ENCODE results near the gene GGA2. TPM values are rescaled to one million over a fixed set of nuclear protein-coding genes. Genes with fewer than 3 reads are reported as not detected.

The GGA2 gene
- total RNA-seq, 4 donors from 2014 or later, result 32.4 to 57.6 (median 49.6) TPM

DNA sequence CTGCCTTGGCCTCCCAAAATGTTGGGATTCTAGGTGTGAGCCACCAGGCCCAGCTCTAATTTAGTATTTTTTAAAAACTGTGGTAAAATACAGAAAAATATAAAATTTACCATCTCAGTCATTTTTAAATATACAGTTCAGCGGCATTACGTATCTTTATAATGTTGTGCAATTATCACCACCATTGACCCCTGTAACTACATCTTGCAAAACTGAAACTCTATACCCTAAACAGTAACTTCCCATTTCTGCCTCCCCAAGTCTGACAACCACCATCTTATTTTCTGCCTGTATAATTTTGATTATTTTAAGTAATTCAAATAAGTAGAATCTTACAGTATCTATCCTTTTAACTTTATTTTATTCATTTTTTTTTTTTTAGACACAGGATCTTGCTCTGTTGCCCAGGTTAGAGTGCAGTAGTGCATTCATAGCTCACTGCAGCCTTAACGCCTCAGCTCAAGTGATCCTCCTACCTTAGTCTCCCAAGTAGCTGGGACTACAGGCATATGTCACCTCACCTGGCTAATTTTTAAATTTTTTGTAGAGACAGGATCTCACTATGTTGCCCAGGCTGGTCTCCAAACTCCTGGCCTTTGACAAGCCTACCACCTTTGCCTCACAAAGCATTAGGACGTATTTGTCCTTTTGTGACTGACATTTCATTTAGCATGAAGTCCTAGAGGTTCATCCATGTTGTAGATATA lies 10.9 kb upstream of the GGA2 start:
- TF ChIP-seq, protein P1, sequence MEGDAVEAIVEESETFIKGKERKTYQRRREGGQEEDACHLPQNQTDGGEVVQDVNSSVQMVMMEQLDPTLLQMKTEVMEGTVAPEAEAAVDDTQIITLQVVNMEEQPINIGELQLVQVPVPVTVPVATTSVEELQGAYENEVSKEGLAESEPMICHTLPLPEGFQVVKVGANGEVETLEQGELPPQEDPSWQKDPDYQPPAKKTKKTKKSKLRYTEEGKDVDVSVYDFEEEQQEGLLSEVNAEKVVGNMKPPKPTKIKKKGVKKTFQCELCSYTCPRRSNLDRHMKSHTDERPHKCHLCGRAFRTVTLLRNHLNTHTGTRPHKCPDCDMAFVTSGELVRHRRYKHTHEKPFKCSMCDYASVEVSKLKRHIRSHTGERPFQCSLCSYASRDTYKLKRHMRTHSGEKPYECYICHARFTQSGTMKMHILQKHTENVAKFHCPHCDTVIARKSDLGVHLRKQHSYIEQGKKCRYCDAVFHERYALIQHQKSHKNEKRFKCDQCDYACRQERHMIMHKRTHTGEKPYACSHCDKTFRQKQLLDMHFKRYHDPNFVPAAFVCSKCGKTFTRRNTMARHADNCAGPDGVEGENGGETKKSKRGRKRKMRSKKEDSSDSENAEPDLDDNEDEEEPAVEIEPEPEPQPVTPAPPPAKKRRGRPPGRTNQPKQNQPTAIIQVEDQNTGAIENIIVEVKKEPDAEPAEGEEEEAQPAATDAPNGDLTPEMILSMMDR (IDR thresholded peaks at IDR 0.05; ENCODE audit: low read depth), result no peak

DNA sequence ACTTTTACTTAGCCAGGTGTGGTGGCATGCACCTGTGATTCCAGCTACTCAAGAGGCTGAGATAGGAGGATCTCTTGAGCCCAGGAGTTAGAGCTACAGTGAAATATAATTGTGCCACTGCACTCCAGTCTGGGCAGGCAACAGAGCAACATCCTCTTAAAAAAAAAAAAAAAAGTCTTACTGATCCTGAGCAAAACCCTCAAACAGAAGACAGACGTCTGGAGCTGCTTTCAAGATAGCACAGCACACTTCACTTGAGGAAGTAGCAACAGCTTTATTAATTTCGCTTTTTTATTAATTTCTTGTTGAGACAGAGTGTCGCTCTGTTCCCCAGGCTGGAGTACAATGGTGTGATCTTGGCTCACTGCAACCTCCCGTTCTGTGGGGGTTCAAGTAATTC lies 10.2 kb upstream of the GGA2 start:
- TF ChIP-seq, protein P1 (IDR thresholded peaks at IDR 0.05; ENCODE audit: low read depth), result no peak

DNA sequence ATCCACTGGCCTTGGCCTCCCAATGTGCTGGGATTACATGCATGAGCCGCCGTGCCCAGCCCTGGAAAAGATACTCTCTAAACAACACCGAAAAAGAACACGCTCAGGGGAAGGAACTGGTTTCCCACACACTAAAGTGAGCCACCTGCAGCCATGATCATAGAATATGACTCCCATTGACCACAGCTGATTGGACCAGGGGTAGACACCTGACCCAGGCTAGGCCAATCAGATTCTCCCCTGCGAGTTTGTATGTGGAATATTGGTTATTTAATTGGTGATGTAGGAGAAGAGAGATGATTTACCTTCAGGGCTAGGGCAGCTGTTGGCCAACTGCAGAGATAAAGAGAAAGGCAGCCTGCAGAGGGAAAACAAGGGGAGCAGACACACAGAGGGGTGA lies 9.0 kb upstream of the GGA2 start:
- TF ChIP-seq, protein P1 (IDR thresholded peaks at IDR 0.05; ENCODE audit: low read depth), result no peak

DNA sequence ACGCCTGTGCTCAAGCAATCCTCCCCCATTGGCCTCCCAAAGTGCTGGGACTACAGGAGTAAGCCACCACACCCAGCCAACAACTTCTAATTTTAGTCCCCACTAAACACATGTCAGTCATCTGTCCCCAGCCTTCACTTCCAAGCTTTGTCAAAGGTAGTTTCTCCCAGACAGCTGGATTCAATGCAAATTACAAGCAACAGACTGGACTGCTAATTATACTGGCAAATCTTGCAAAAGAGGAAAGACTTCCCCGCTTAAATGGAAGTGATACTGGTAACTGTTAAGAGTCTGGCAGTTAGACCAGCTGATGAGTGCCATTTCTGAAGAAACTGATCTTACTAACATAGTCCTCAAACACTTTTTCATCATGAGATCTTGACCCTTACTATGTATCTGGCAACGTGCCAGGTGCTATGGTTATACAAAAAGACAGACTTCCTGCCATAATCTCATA lies 8.2 kb upstream of the GGA2 start:
- TF ChIP-seq, protein P1 (IDR thresholded peaks at IDR 0.05; ENCODE audit: low read depth), result no peak

DNA sequence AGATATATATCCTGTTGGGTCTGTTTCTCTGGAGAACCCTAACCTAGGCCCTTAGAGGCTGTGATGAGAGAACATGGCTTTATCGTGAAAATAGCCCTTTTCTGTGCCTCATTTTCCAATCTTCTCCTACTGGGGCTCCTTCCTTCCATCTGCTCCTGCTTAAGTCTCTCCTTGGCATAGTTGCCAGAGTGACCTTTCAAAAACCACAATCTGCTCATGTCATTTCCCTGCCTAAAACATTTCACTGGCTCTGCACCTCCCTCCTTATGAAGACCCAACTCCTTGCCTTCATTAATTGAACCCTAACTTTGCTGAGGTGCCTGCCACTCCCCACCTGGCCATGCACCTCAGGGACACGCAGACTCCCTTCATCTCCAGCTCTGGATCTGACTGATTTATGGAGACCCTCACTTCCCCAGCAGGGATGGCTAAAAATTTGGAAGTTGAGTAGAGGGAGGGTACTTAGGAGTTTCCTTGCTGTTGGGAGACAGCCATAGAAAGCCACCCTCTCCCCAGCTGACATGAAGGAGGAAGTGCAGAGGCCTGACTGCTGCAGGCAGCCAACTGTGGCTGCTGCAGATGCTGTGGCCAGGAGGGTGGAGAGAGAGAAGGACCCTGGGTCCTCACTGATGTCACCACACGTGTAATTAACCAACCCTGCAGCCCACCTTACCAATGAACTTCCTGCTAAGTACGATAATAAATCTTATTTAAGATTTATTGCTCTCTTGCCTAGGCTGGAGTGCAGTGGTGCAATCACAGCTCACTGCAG lies 6.3 kb upstream of the GGA2 start:
- TF ChIP-seq, protein P1 (IDR thresholded peaks at IDR 0.05; ENCODE audit: low read depth), result no peak

DNA sequence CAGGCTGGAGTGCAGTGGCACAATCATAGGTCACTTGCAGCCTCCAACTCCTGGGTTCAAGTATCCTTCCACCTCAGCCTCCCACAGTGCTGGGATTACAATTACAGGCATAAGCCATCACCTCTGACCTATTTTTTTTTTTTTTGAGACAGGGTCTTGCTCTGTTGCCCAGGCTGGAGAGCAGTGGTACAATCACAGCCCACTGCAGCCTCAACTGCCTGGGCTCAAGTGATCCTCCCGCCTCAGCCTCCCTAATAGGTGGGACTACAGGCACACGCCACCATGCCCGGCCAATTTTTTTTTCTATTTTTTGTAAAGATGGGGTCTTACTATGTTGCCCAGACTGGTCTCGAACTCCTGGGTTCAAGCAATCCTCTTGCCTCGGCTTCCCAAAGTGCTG lies 5.6 kb upstream of the GGA2 start:
- TF ChIP-seq, protein P1 (IDR thresholded peaks at IDR 0.05; ENCODE audit: low read depth), result no peak

DNA sequence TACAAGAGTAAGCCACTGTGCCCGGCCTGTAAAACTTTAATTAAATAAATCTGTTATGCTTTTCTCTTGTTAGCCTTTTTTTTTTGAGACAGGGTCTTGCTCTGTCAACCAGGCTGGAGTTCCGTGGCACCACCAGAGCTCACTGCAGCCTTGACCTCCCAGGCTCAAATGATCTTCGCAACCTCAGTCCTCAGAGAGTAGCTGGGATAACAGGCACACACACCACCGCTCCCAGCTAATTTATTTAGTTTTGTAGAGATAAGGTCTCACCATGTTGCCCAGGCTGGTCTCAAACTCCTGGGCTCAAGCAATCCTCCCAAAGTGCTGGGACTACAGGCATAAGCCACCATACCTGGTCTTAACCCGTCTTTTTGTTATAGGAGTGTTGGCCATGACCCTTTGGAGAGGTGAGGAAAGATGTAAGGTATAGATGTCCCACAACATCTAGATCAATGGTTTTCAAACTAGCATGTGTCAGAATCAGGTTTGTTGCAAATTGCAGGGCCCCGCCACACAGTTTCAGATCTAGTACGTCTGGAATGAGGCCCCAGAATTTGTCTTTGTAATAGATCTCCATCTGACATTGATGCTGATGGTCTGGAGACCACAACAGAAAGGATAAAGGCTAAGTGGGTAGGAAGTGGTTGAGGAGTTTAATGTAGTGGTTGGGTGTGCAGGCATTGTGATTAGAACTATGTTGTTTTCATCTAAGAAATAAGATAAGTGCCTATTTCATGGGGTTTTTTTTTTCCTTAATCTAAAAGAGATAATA lies 4.3 kb upstream of the GGA2 start:
- TF ChIP-seq, protein P1 (IDR thresholded peaks at IDR 0.05; ENCODE audit: low read depth), result no peak

Measured in subcutaneous adipose tissue (tissue), 4 donors.